GM15510 (cell line): ENCODE data around the gene BACE2.

Experiments
- POLR2A ChIP-seq: IDR thresholded peaks from 3 replicates; pipeline ENCODE4 v1.6.1; 2011; ENCODE audit warnings: borderline replicate concordance; ENCODE audit not compliant: insufficient read length; ENCODE audit errors: extremely low read depth

Gene BACE2

GRCh38 chr21:41188486-41189149 is 20.7 kb downstream of the BACE2 start:
- TF ChIP-seq POLR2A = no peak

- TF ChIP-seq POLR2A = no peak
Observed at GRCh38 chr21:41189150-41189745, 21.3 kb downstream of the BACE2 start.

- no peak for TF ChIP-seq POLR2A
Observed at GRCh38 chr21:41195311-41195710, 27.4 kb downstream of the BACE2 start.

DNA sequence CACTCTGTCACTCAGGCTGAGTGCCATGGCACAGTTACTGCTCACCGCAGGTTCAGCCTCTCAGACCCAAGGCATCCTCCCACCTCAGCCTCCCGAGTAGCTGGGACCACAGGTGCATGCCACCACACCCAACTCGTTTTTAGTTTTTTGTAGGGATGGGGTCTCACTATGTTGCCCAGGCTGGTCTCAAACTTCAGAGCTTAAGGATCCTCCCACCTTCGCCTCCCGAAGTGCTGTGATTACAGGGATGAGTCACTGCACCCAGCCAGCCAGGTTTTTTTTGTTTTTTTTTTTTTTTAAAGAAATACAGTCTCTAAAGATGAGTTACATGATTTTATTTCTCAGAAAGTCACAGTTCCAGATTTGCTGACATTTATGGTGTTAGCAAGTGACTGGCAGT is 29.0 kb downstream of the BACE2 start:
- no peak for TF ChIP-seq POLR2A

- TF ChIP-seq POLR2A = no peak
Observed at GRCh38 chr21:41197582-41197981, 29.6 kb downstream of the BACE2 start.

- TF ChIP-seq POLR2A = no peak
Observed at GRCh38 chr21:41199123-41199522, 31.2 kb downstream of the BACE2 start.

GRCh38 chr21:41199588-41199987 is 31.6 kb downstream of the BACE2 start:
- TF ChIP-seq POLR2A = no peak

GRCh38 chr21:41201385-41201784 is 33.4 kb downstream of the BACE2 start:
- no peak for TF ChIP-seq POLR2A

- no peak for TF ChIP-seq POLR2A
Observed at GRCh38 chr21:41204736-41205135, 36.8 kb downstream of the BACE2 start.

DNA sequence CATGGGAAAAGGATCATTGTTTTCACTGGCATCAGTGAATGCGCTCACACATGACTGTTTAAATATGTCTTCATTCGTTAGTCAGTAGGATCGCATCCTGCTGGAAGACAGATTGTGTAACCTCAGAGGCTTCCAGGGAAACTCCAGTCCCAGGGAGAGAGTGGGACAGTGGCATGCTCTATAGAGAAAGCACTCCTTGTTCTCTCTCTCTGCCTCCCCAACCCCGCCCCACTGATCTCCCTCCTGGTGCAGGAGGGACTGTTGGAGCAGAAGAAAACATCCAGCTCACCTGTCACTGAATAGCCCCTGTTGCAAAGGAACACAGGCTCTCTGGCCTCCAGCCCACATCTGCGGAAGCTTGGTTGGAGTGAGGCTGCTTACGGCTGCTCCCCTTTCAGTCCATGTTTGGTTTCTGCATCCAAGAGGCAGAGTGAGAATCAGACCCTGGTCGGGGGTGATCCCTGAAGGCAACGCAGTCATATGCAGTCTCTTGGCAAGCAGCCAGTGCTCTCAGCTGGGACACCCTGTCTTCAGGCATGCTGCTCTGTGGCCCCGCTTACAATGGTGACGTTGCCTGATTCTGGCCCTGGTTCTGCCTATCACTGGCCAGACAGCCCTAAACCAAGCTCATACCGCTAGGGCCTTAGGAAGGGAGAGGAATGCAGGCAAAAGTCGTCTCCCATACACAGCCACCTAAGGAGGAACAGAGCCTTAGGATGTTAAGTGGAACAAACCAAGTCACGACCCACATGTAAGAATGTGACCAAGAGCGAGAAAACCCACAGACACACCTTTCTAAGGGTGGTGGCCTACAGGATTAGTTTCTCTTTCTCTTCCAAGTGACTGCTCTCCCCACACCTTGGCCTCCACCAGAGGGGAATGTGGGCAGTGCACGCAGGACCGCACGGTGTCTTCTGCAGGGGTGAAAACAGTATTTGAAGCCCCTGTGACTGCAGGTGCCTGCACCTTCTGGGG is 39.7 kb downstream of the BACE2 start:
- no peak for TF ChIP-seq POLR2A

DNA sequence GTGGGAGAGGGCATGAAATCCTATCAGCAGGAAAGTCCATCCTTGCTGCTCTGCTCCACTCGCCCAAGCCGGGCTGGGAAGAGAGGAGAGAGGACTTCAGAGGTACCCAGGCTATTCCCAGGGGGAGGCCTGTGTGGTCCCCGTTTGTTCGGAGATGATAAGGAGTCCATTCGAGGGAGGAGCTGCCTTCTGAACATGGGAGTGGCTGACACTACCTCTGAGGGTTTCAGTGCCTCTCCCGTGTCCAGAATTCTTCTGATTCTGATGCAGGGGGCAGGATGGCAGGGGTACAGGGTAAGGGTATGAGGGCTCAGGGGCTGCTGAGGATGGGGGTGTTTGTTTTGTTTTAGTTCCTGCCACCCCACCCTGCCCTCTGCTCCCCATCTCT is 40.4 kb downstream of the BACE2 start:
- TF ChIP-seq POLR2A = no peak

- no peak for TF ChIP-seq POLR2A
Observed at GRCh38 chr21:41209016-41209619, 41.2 kb downstream of the BACE2 start.

- TF ChIP-seq POLR2A = no peak
Observed at GRCh38 chr21:41210426-41211059, 42.6 kb downstream of the BACE2 start.

DNA sequence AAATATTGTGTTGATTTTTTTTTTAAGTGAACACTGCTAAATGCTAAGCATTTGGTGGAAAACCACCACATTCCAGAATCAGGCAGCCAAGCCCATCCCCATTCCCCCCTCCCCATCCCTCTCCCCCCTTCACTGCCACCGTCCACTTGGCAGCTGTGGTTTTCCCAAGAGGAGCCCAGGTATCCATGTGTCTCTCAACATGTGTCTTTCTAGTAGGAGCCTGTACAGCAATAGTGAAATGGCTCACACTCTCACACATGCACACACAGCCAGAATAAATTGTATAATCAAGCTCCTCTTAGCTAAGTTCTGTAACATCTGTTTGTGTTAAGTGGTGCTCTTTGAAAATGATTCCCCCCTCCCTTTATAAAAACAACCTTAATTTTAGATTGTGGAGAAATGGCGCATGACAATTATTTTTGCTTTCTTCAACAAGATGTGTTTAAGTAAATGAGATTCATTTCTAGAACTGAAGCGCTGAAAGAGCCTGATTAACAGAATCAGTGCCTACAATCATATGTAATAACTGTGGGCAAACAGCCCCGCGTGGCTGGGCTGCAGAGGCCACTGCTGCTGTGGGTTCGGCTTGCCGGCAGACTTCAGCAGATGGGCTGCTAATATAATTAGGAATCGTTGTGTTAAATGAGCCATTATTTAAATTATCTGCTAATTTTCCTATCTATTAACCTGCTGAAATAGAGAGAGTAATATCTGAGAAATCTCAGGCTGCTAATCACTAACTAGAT is 43.3 kb downstream of the BACE2 start:
- TF ChIP-seq POLR2A = no peak
